NCI-H510A treated with DMSO at 0.1 percent for 48 hours (cell line): ENCODE results near the gene RHBDL3.
A peak's percentile ranks its signal among the peaks of the same experiment; 100 is the strongest.
"Not testable (repeated sequence)": the region's sequence is repeated elsewhere in the genome, so short reads cannot be mapped to it uniquely, and the experiment has no call there.

Source experiments
- DNase-seq: peaks from one replicate; lab custom pipeline; 2025; lab: John Stamatoyannopoulos, UW

RHBDL3 gene

DNA sequence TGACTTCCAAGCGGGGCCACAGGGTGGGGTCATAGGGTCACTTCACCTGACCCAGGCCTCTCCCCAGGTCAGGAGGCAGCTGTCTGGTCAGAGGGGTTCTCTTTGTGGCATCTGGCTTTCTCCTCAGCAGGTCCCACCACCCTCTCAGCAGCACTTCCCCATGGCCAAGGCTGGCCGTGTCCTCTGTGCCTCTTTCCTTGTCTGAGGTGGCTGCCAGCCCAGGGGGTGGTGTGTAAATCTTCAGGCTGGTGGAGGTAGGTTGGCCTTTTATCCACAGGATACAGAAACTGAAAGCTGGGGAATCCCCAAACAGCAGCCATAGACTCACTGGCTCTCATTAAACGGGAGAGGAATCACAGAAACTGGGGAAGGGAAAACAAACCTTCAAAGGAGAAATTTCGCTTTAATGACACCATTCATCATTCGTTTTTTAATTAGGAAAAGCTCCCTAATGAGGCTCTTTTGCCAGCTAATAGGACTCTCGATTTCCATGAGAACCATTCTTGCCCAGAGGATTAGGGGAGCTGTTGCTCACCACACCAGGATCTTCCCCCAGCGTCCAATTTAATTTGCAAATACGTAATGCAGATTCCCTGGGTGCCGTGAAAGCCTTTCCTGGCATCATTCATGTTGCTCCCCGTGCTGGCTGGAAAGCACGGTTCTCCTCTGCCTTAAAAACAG, 58.3 kb downstream of the RHBDL3 start:
- DNase-seq: no peak

GRCh38 chr17:32327911-32328310, 62.3 kb downstream of the RHBDL3 start:
- DNase-seq: no peak

DNA sequence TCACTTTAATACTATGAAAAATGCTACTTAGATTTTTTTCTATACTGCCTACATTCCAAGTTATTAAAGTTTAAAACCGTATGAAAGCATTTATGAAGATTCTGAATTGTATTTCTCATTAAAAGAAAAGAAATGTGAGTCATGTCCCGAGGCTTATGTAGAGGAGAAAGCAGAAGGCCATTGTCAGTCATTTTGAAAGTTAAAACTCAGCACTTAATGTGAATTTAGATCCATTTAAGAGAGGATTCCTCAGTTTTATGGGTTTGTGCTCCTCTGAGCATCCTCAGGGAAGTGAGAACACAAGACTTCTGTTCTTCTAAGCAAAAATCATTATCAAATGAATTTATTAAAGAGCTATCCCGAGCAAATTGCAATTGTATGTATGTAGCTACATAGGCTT, 64.5 kb downstream of the RHBDL3 start:
- no peak for DNase-seq

DNA sequence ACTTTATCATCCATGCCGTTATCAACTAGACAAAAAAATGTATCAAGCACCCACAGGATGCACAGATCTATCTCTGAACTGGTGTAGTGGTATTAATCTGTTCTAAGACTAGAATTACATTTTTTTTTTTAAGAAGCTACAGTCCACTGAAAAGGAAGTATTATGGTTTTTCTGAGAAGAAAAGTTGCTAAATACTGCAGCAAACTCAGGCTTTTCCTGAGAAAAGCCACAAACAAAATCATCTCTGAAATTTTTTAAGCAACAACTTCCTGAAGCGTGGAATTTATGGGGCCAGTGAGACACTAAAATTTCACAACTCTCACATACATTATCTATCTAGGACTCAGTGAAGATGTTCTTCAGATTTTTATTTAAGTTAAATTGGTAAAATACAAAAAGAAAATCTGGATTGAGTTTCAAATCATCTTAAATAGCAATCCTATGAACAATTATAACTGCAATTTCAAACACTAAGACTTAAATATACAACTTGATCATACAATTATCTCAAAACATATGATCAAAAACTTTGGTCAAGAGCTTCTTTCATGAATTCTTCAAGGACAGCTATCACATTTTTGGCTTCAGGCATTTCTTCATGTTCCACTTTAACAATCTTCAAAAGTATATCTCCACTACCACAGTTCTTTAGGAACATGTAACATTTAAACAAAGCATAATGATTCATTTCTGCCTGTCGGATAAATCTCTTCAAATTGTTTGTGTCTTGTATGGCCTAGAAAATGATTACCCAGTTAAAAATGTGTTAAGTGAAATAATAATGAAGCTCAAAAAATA, 65.8 kb downstream of the RHBDL3 start:
- DNase-seq: no peak

DNA sequence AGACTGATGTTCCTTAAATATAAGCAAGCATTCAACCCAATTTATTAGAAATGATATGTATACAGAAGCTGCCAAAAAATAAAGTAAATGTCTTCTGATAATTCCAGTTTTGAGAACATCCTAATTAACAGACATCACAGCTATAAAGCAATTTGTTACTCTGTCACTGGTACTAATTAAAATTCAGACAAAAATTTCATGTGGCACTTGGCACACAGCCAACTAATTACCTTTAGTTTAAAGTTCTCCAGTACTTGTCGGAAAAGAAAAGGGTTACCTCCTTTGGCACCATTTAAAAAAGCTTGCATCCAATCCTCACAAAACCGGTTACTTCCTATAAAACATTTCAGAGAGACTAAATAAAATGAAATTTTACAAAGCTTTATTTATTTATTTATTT, 67.6 kb downstream of the RHBDL3 start:
- DNase-seq: no peak

- DNase-seq: no peak
These were observed 69.4 kb downstream of the RHBDL3 start for GRCh38 chr17:32335046-32335445.

DNA sequence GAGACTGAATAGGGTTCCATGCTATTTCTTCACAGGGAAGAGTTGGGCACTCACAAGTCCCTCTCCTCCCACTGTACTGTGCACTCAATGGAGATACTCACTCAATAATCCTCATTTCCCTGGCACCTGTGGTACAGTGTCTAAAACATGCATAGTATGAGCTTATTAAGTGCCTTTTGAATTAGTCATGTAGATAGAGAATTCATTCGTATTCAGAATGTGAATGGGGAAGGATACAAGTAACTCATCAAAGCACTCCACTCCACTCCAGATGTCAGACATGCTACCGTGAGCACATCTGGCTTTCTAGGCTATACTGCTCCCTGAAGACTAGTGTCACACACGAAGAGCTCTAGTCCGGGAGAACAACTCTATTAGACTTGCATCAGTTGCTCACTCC, 70.1 kb downstream of the RHBDL3 start:
- no peak for DNase-seq

GRCh38 chr17:32341141-32341856, 75.7 kb downstream of the RHBDL3 start:
- peak; percentile 51 for DNase-seq

DNA sequence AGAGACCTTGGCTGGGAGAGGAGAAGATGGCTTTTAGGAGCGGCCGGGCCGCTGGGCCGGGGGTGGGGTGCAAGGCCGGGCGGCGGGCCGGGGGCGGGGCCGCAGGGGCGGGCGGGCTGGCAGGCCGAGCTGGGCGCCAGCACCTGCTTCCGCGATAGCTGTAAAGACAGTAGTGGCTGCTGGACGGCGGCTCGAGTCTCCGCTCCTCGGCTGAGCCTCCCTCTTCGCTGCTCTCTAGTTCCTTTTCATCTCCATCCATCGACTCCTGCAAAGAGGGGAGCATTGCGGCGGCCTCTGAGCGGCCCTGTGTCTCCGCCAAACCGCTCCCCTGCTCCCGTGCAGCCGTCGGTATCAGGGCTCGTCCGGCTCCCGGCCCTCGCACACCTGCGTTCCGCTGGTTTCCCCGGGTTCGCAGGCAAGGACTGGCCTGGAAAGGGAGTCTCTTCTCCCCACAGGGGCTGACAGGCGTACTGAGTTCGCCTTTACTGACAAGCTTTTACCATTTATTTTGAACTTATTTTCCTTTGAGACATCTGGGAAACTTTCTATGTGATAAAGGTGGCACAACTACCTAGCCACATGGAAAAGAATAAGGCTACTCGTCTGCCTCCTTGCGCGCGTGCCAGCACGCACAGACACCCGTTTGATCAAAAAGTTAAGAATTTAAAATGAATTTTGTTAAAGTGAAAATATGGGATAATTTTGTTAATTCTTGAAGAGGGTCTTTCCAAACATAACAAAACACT, 76.4 kb downstream of the RHBDL3 start, which contains the start of gene C17orf75:
TSS of gene C17orf75 (minus strand) at position 317 of the 746 bp plus-strand sequence. CDS start at position 283, 34 bp downstream.
- DNase-seq: peak; percentile 82

- no peak for DNase-seq
These were observed 77.1 kb downstream of the RHBDL3 start for GRCh38 chr17:32342603-32343325.

GRCh38 chr17:32345951-32346600, 80.4 kb downstream of the RHBDL3 start:
- no peak for DNase-seq

- no peak for DNase-seq
These were observed 82.8 kb downstream of the RHBDL3 start for GRCh38 chr17:32348483-32348800.

DNA sequence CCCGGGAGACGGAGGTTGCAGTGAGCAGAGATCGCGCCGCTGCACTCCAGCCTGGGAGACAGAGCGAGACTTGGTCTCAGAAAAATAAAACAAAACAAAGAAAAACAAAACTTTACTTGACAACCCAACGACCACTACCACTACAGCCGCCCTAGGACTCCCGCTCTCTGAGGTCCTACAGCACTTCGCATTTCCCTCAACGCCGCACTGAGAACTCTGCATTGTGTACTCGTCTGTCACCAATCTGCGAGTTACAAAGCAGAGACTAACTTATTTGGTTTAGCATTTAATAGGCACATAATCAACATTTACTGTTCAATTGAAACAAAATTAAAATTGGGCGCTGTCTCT, 83.8 kb downstream of the RHBDL3 start:
- peak; percentile 67 for DNase-seq

GRCh38 chr17:32349854-32350665, 84.4 kb downstream of the RHBDL3 start, which contains the start of gene ZNF207:
TSS of gene ZNF207 (plus strand) at chr17:32350157. CDS start at chr17:32350286, 129 bp downstream.
- DNase-seq: peak; percentile 95

GRCh38 chr17:32350666-32351418, 85.2 kb downstream of the RHBDL3 start:
- DNase-seq: peak; percentile 35

DNA sequence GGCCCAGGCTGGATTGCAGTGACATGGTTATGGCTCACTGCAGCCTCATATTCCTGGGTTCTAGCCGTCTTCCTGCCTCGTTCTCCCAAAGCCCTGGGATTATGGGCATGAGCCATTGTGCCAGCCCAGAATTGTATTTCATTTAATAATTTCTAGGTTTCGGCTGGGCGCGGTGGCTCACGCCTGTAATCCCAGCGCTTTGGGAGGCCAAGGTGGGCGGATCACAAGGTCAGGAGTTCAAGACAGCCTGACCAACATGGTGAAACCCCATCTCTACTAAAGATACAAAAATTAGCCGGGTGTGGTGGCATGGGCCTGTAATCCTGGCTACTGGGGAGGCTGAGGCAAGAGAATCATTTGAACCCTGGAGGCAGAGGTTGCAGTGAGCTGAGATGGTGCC, 87.1 kb downstream of the RHBDL3 start:
- not testable (repeated sequence) for DNase-seq

DNA sequence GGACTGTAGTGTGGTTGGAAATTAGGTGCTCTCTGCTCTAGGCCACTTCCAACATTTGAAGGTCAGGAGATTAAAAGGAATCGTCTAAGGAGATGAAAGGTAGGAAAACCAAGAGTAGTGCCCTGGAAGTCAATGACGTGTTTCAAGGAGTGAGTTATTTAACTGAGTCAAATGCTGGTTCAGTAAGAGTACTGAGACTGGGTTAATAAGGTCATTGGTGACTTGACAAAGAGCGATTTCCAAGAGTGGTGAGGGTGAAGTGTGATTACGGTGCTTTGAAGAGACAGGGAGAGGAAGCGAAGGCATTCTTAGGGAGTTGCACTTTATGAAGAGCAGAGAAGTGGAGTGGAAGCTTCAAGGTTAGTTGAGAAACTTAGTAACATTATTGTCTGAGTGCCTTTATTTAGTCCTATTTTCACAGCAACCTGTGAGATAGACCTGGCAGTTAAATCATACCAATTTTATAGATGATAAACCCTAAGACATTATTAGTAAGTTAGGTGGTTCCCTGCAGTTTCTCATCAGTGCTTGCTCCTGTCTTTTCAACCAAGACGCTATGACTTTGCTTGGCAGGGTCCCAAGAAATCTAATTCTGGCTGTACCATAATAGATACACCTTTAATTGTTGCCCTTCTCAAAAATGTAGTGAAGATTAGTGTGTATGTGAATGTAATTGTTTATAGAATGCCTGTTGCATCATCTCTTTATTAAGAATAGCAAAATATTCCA, 90.2 kb downstream of the RHBDL3 start:
- no peak for DNase-seq

GRCh38 chr17:32356378-32356743, 90.7 kb downstream of the RHBDL3 start:
- DNase-seq: no peak

GRCh38 chr17:32356750-32357149, 91.1 kb downstream of the RHBDL3 start:
- DNase-seq: no peak
